ENCODE measurements around the gene ECD.
A peak's percentile ranks its signal among the peaks of the same experiment; 100 is the strongest.

Gene ECD

GRCh38 chr10:73183667-73184281 lies 16.0 kb upstream of the ECD start:
- no peak overlapping the region for H3K4me3 ChIP-seq (ENCODE audit: low read length)
- WGBS, result 92% methylated on average over 3 of the region's 3 CpGs

GRCh38 chr10:73182568-73182967 lies 14.8 kb upstream of the ECD start:
- no peak overlapping the region for H3K27ac ChIP-seq (ENCODE audit: low read depth, low read length)
- H3K4me3 ChIP-seq (ENCODE audit: low read length), result no peak overlapping the region
- H3K27me3 ChIP-seq (ENCODE audit: insufficient read depth, low read length), result no peaks in the 10 kb centered on the region
- no peaks in the 10 kb centered on the region for H3K9me3 ChIP-seq (ENCODE audit: insufficient read depth, low read depth, low read length)
- H3K36me3 ChIP-seq (ENCODE audit: insufficient read depth, low read length), result peaks cover 28% of the 10 kb centered on the region
- no peaks in the 10 kb centered on the region for H3K4me1 ChIP-seq (ENCODE audit: insufficient read depth, low read length)
- H3K9ac ChIP-seq (ENCODE audit: low read depth, low read length), result no peak overlapping the region
- WGBS, result 93% methylated on average over 1 of the region's 2 CpGs

More at GRCh38 chr10:73183667-73184281, 16.0 kb upstream of the ECD start:
- no peak overlapping the region for H3K27ac ChIP-seq (ENCODE audit: low read depth, low read length)
- no peaks in the 10 kb centered on the region for H3K27me3 ChIP-seq (ENCODE audit: insufficient read depth, low read length)
- no peaks in the 10 kb centered on the region for H3K4me1 ChIP-seq (ENCODE audit: insufficient read depth, low read length)
- no peaks in the 10 kb centered on the region for H3K9me3 ChIP-seq (ENCODE audit: insufficient read depth, low read depth, low read length)
- H3K36me3 ChIP-seq (ENCODE audit: insufficient read depth, low read length), result peaks cover 25% of the 10 kb centered on the region
- no peak overlapping the region for H3K9ac ChIP-seq (ENCODE audit: low read depth, low read length)

- Histone ChIP-seq H3K27me3 (ENCODE audit: insufficient read depth, low read length) (no peaks in the 10 kb centered on the region), H3K4me3 (ENCODE audit: low read length) (no peak overlapping the region)
- WGBS, result 100% methylated on average over 1 of the region's 1 CpG
Observed at GRCh38 chr10:73174148-73174925, 6.5 kb upstream of the ECD start.

GRCh38 chr10:73172867-73173266 lies 5.1 kb upstream of the ECD start:
- H3K4me1 ChIP-seq (ENCODE audit: insufficient read depth, low read length), result no peaks in the 10 kb centered on the region
- H3K9me3 ChIP-seq (ENCODE audit: insufficient read depth, low read depth, low read length), result no peaks in the 10 kb centered on the region
- H3K9ac ChIP-seq (ENCODE audit: low read depth, low read length), result no peak overlapping the region
- peaks cover 25% of the 10 kb centered on the region for H3K36me3 ChIP-seq (ENCODE audit: insufficient read depth, low read length)
- no peak overlapping the region for H3K27ac ChIP-seq (ENCODE audit: low read depth, low read length)
- no peak overlapping the region for H3K4me3 ChIP-seq (ENCODE audit: low read length)
- no peaks in the 10 kb centered on the region for H3K27me3 ChIP-seq (ENCODE audit: insufficient read depth, low read length)

More at GRCh38 chr10:73174148-73174925, 6.5 kb upstream of the ECD start:
- Histone ChIP-seq H3K4me1 (ENCODE audit: insufficient read depth, low read length) (no peaks in the 10 kb centered on the region), H3K9me3 (ENCODE audit: insufficient read depth, low read depth, low read length) (no peaks in the 10 kb centered on the region), H3K9ac (ENCODE audit: low read depth, low read length) (no peak overlapping the region), H3K36me3 (ENCODE audit: insufficient read depth, low read length) (peaks cover 27% of the 10 kb centered on the region), H3K27ac (ENCODE audit: low read depth, low read length) (no peak overlapping the region)

GRCh38 chr10:73169320-73169719 lies 1.5 kb upstream of the ECD start:
- WGBS, result 96% methylated on average over 1 of the region's 3 CpGs
- Histone ChIP-seq H3K9ac (ENCODE audit: low read depth, low read length) (no peak overlapping the region), H3K4me3 (ENCODE audit: low read length) (peak overlapping the region; percentile 95)

GRCh38 chr10:73168465-73168803 lies 626 bp upstream of the ECD start:
- Histone ChIP-seq H3K27me3 (ENCODE audit: insufficient read depth, low read length) (no peaks in the 10 kb centered on the region), H3K4me3 (ENCODE audit: low read length) (peak overlapping the region; percentile 95), H3K9ac (ENCODE audit: low read depth, low read length) (peak overlapping the region; percentile 92), H3K27ac (ENCODE audit: low read depth, low read length) (peak overlapping the region; percentile 89), H3K4me1 (ENCODE audit: insufficient read depth, low read length) (0 out of 2 replicates have a peak, but pooled peaks cover 4% of the 10 kb centered on the region), H3K36me3 (ENCODE audit: insufficient read depth, low read length) (peaks cover 11% of the 10 kb centered on the region), H3K9me3 (ENCODE audit: insufficient read depth, low read depth, low read length) (no peaks in the 10 kb centered on the region)
- 2% methylated on average over 6 of the region's 6 CpGs for WGBS

More at GRCh38 chr10:73169320-73169719, 1.5 kb upstream of the ECD start:
- Histone ChIP-seq H3K27ac (ENCODE audit: low read depth, low read length) (no peak overlapping the region), H3K4me1 (ENCODE audit: insufficient read depth, low read length) (0 out of 2 replicates have a peak, but pooled peaks cover 4% of the 10 kb centered on the region), H3K9me3 (ENCODE audit: insufficient read depth, low read depth, low read length) (no peaks in the 10 kb centered on the region), H3K27me3 (ENCODE audit: insufficient read depth, low read length) (no peaks in the 10 kb centered on the region), H3K36me3 (ENCODE audit: insufficient read depth, low read length) (peaks cover 7% of the 10 kb centered on the region; the same call in 1 of the 2 replicates)

GRCh38 chr10:73167458-73167782 lies 388 bp downstream of the ECD start:
- H3K4me1 ChIP-seq (ENCODE audit: insufficient read depth, low read length), result 0 out of 2 replicates have a peak, but pooled peaks cover 4% of the 10 kb centered on the region
- peak overlapping the region; percentile 92 for H3K9ac ChIP-seq (ENCODE audit: low read depth, low read length)
- H3K4me3 ChIP-seq (ENCODE audit: low read length), result peak overlapping the region; percentile 95
- 6% methylated on average over 5 of the region's 5 CpGs for WGBS
- H3K27ac ChIP-seq (ENCODE audit: low read depth, low read length), result peak overlapping the region; percentile 89
- H3K27me3 ChIP-seq (ENCODE audit: insufficient read depth, low read length), result no peaks in the 10 kb centered on the region
- no peaks in the 10 kb centered on the region for H3K9me3 ChIP-seq (ENCODE audit: insufficient read depth, low read depth, low read length)
- H3K36me3 ChIP-seq (ENCODE audit: insufficient read depth, low read length), result peaks cover 21% of the 10 kb centered on the region

GRCh38 chr10:73166972-73167371 lies 836 bp downstream of the ECD start:
- H3K4me1 ChIP-seq (ENCODE audit: insufficient read depth, low read length), result 0 out of 2 replicates have a peak, but pooled peaks cover 4% of the 10 kb centered on the region
- 83% methylated on average over 2 of the region's 2 CpGs for WGBS
- H3K4me3 ChIP-seq (ENCODE audit: low read length), result peak overlapping the region; percentile 95
- H3K9ac ChIP-seq (ENCODE audit: low read depth, low read length), result peak overlapping the region; percentile 92; the same call in 1 of the 2 replicates
- H3K27me3 ChIP-seq (ENCODE audit: insufficient read depth, low read length), result no peaks in the 10 kb centered on the region
- H3K9me3 ChIP-seq (ENCODE audit: insufficient read depth, low read depth, low read length), result no peaks in the 10 kb centered on the region
- H3K27ac ChIP-seq (ENCODE audit: low read depth, low read length), result no peak overlapping the region
- H3K36me3 ChIP-seq (ENCODE audit: insufficient read depth, low read length), result peaks cover 26% of the 10 kb centered on the region

- Histone ChIP-seq H3K9me3 (ENCODE audit: insufficient read depth, low read depth, low read length) (no peaks in the 10 kb centered on the region), H3K27me3 (ENCODE audit: insufficient read depth, low read length) (no peaks in the 10 kb centered on the region), H3K27ac (ENCODE audit: low read depth, low read length) (no peak overlapping the region), H3K4me3 (ENCODE audit: low read length) (no peak overlapping the region), H3K36me3 (ENCODE audit: insufficient read depth, low read length) (peaks cover 40% of the 10 kb centered on the region), H3K4me1 (ENCODE audit: insufficient read depth, low read length) (0 out of 2 replicates have a peak, but pooled peaks cover 4% of the 10 kb centered on the region), H3K9ac (ENCODE audit: low read depth, low read length) (no peak overlapping the region)
- WGBS, result 97% methylated on average over 2 of the region's 2 CpGs
Observed at GRCh38 chr10:73163096-73163495, 4.7 kb downstream of the ECD start.

GRCh38 chr10:73161662-73162061 lies 6.1 kb downstream of the ECD start:
- H3K36me3 ChIP-seq (ENCODE audit: insufficient read depth, low read length), result peaks cover 49% of the 10 kb centered on the region
- WGBS, result 95% methylated on average over 3 of the region's 3 CpGs

GRCh38 chr10:73161079-73161478 lies 6.7 kb downstream of the ECD start:
- Histone ChIP-seq H3K4me1 (ENCODE audit: insufficient read depth, low read length) (no peaks in the 10 kb centered on the region), H3K9ac (ENCODE audit: low read depth, low read length) (no peak overlapping the region), H3K27me3 (ENCODE audit: insufficient read depth, low read length) (no peaks in the 10 kb centered on the region), H3K27ac (ENCODE audit: low read depth, low read length) (no peak overlapping the region), H3K36me3 (ENCODE audit: insufficient read depth, low read length) (peaks cover 55% of the 10 kb centered on the region), H3K9me3 (ENCODE audit: insufficient read depth, low read depth, low read length) (no peaks in the 10 kb centered on the region), H3K4me3 (ENCODE audit: low read length) (no peak overlapping the region)
- no CpG with 5 or more reads among the region's 1 CpG for WGBS

More at GRCh38 chr10:73161662-73162061, 6.1 kb downstream of the ECD start:
- H3K4me1 ChIP-seq (ENCODE audit: insufficient read depth, low read length), result no peaks in the 10 kb centered on the region
- H3K9ac ChIP-seq (ENCODE audit: low read depth, low read length), result no peak overlapping the region
- H3K4me3 ChIP-seq (ENCODE audit: low read length), result no peak overlapping the region
- H3K27ac ChIP-seq (ENCODE audit: low read depth, low read length), result no peak overlapping the region
- H3K27me3 ChIP-seq (ENCODE audit: insufficient read depth, low read length), result no peaks in the 10 kb centered on the region
- H3K9me3 ChIP-seq (ENCODE audit: insufficient read depth, low read depth, low read length), result no peaks in the 10 kb centered on the region
